HepG2 (cell line): ENCODE results near the gene MAP2K7. TPM values are rescaled to one million over a fixed set of nuclear protein-coding genes. Genes with fewer than 3 reads are reported as not detected.

ENCODE experiments used
- CREBL2 ChIP-seq: sonication (generic); formaldehyde crosslinking; IDR thresholded peaks from 2 replicates; pipeline ENCODE4 v1.8.1; 2023; ENCODE audit warnings: missing genetic modification reagents, mild to moderate bottlenecking, borderline replicate concordance
- DPF2 ChIP-seq: sonication (generic); formaldehyde crosslinking; IDR thresholded peaks from 2 replicates; pipeline ENCODE4 v1.4.0; 2020; ENCODE audit warnings: mild to moderate bottlenecking, low read depth, missing genetic modification reagents, borderline replicate concordance
- FOXK1 ChIP-seq: sonication (generic); formaldehyde crosslinking; IDR thresholded peaks from 2 replicates; pipeline ENCODE4 v1.4.0; 2020; ENCODE audit warnings: low read depth, missing genetic modification reagents, borderline replicate concordance
- GABPB1 ChIP-seq: IDR thresholded peaks from 2 replicates; pipeline ENCODE4 v1.6.1; 2016; ENCODE audit warnings: mild to moderate bottlenecking, missing genetic modification reagents, moderate library complexity, missing compliant biosample characterization
- GLMP ChIP-seq: sonication (generic); formaldehyde crosslinking; IDR thresholded peaks from 2 replicates; pipeline ENCODE4 v1.9.0; 2021; ENCODE audit warnings: missing genetic modification reagents, mild to moderate bottlenecking, borderline replicate concordance
- GTF3A ChIP-seq: sonication (generic); formaldehyde crosslinking; conservative IDR thresholded peaks from 2 replicates; pipeline ENCODE4 v1.4.0; 2020; ENCODE audit warnings: mild to moderate bottlenecking, missing genetic modification reagents
- MAX ChIP-seq: IDR thresholded peaks from 2 replicates; pipeline ENCODE4 v1.6.1; 2012; ENCODE audit warnings: inconsistent platforms
- RFXANK ChIP-seq: IDR thresholded peaks from 2 replicates; pipeline ENCODE4 v1.6.1; 2016
- RXRB ChIP-seq: IDR thresholded peaks from 2 replicates; pipeline ENCODE4 v1.6.1; 2016; ENCODE audit warnings: borderline replicate concordance, missing genetic modification reagents, missing compliant biosample characterization
- SIX1 ChIP-seq: sonication (generic); formaldehyde crosslinking; IDR thresholded peaks from 2 replicates; pipeline ENCODE4 v1.4.0; 2020; ENCODE audit warnings: missing genetic modification reagents, borderline replicate concordance
- SPEN ChIP-seq: sonication (generic); formaldehyde crosslinking; IDR thresholded peaks from 2 replicates; pipeline ENCODE4 v1.5.1; 2020; ENCODE audit warnings: low read depth, mild to moderate bottlenecking, missing genetic modification reagents
- SYNCRIP ChIP-seq: fragments of 200-400 bp; formaldehyde crosslinking; IDR thresholded peaks from 2 replicates; pipeline ENCODE4 v1.6.1; 2018; ENCODE audit warnings: mild to moderate bottlenecking, low read depth, low read length; ENCODE audit not compliant: insufficient read depth
- THAP7 ChIP-seq: sonication (generic); formaldehyde crosslinking; IDR thresholded peaks from 2 replicates; pipeline ENCODE4 v1.8.1; 2023; ENCODE audit warnings: mild to moderate bottlenecking, missing genetic modification reagents
- YEATS4 ChIP-seq: sonication (generic); formaldehyde crosslinking; IDR thresholded peaks from 2 replicates; pipeline ENCODE4 v1.4.0; 2020; ENCODE audit warnings: missing genetic modification reagents, borderline replicate concordance
- ZBTB10 ChIP-seq: sonication (generic); formaldehyde crosslinking; IDR thresholded peaks from 2 replicates; pipeline ENCODE4 v1.4.0; 2020; ENCODE audit warnings: missing genetic modification reagents, borderline replicate concordance
- ZEB1 ChIP-seq: IDR thresholded peaks from 2 replicates; pipeline ENCODE4 v1.6.1; 2012; ENCODE audit warnings: mild to moderate bottlenecking, low read depth, inconsistent platforms; ENCODE audit not compliant: insufficient replicate concordance
- ZNF282 ChIP-seq: fragments of 450-650 bp; IDR thresholded peaks from 2 replicates; pipeline ENCODE4 v1.6.1; 2018; ENCODE audit not compliant: partially characterized antibody
- ZNF296 ChIP-seq: sonication (generic); formaldehyde crosslinking; conservative IDR thresholded peaks from 2 replicates; pipeline ENCODE4 v1.5.0; 2020; ENCODE audit warnings: mild to moderate bottlenecking, missing genetic modification reagents
- ZNF484 ChIP-seq: sonication (generic); formaldehyde crosslinking; IDR thresholded peaks from 2 replicates; pipeline ENCODE4 v1.5.1; 2020; ENCODE audit warnings: mild to moderate bottlenecking, low read depth, missing genetic modification reagents, borderline replicate concordance
- ZNF552 ChIP-seq: sonication (generic); formaldehyde crosslinking; IDR thresholded peaks from 2 replicates; pipeline ENCODE4 v1.9.0; 2022; ENCODE audit warnings: missing genetic modification reagents, mild to moderate bottlenecking, borderline replicate concordance
- ZNF597 ChIP-seq: sonication (generic); formaldehyde crosslinking; IDR thresholded peaks from 2 replicates; pipeline ENCODE4 v1.5.0; 2020; ENCODE audit warnings: missing genetic modification reagents
- ZNF672 ChIP-seq: sonication (generic); formaldehyde crosslinking; IDR thresholded peaks from 2 replicates; pipeline ENCODE4 v1.8.1; 2022; ENCODE audit warnings: missing genetic modification reagents
- ZNF749 ChIP-seq: sonication (generic); formaldehyde crosslinking; IDR thresholded peaks from 2 replicates; pipeline ENCODE4 v1.8.0; 2022; ENCODE audit warnings: mild to moderate bottlenecking, missing genetic modification reagents, moderate library complexity, borderline replicate concordance
- ZNF776 ChIP-seq: sonication (generic); formaldehyde crosslinking; IDR thresholded peaks from 2 replicates; pipeline ENCODE4 v1.4.0; 2020; ENCODE audit warnings: mild to moderate bottlenecking, missing genetic modification reagents
- ZNF777 ChIP-seq: sonication (generic); formaldehyde crosslinking; IDR thresholded peaks from 2 replicates; pipeline ENCODE4 v1.4.0; 2020; ENCODE audit warnings: missing genetic modification reagents
- ZSCAN31 ChIP-seq: sonication (generic); formaldehyde crosslinking; IDR thresholded peaks from 2 replicates; pipeline ENCODE4 v1.5.0; 2020; ENCODE audit warnings: low read depth, mild to moderate bottlenecking, missing genetic modification reagents
- polyA plus RNA-seq, 8 experiments: library from polyadenylated mRNA; depleted of rRNA in 3 of 8; stranded (reverse) in 7 of 8; unstranded in 1 of 8; fragments of >200 nt; fragmentation: Illumina TruSeq in 4 of 8; extraction: Trizol in 4 of 8; gene quantifications; 2 replicates each; pipeline versions ENCODE4 v1.2.1 to v1.2.3, GENCODE V29; 2011 to 2016; ENCODE audit warnings: low read depth in 4 of 8, missing spikeins in 1 of 8, mixed read lengths in 1 of 8; ENCODE audit not compliant: insufficient read depth in 1 of 8
- total RNA-seq, 5 experiments: library from RNA; depleted of rRNA; stranded (reverse); fragments of >200 nt; fragmentation: Illumina TruSeq; extraction: Trizol; gene quantifications; 2 replicates each; pipeline ENCODE4 v1.2.3, GENCODE V29; 2016; ENCODE audit warnings: low read depth in 1 of 5

The MAP2K7 gene
- total and polyA plus RNA-seq, 2 of the 13 experiments (the other 11 are each of a cell fraction or from before 2014, with no cell fraction given): 9.0 to 10.8 TPM

GRCh38 chr19:7869453-7869909 is 34.2 kb upstream of the MAP2K7 start (continued):
- TF ChIP-seq FOXK1 (CRISPR knock-in tag) (no peak), DPF2 (no peak), GTF3A (CRISPR knock-in tag) (no peak), MAX (no peak), ZNF672 (CRISPR knock-in tag) (no peak), YEATS4 (CRISPR knock-in tag) (no peak), ZNF552 (CRISPR knock-in tag) (no peak), CREBL2 (no peak), ZNF597 (CRISPR knock-in tag) (no peak), ZNF282 (no peak), SIX1 (no peak), ZNF777 (peak; percentile 86; the same call in 1 of the 2 replicates), SPEN (CRISPR knock-in tag) (no peak; the same call in 1 of the 2 replicates), RXRB (0 out of 2 replicates have a peak, but pooled peaks have one; percentile 4), GABPB1 (CRISPR knock-in tag) (0 out of 2 replicates have a peak, but pooled peaks have one; percentile 24), ZEB1 (peak; percentile 89), THAP7 (CRISPR knock-in tag) (no peak), ZSCAN31 (CRISPR knock-in tag) (peak; percentile 90), GLMP (CRISPR knock-in tag) (no peak), SYNCRIP (no peak), ZNF484 (CRISPR knock-in tag) (no peak), ZNF749 (no peak), ZNF776 (CRISPR knock-in tag) (peak; percentile 43; the same call in 1 of the 2 replicates), ZNF296 (CRISPR knock-in tag) (no peak), RFXANK (CRISPR knock-in tag) (no peak), ZBTB10 (CRISPR knock-in tag) (no peak)
